Ishikawa (cell line): ENCODE data around the gene EFHC2.

ENCODE experiments used
- CEBPB ChIP-seq: IDR thresholded peaks from 2 replicates; pipeline ENCODE4 v1.6.1; 2012
- CREB1 ChIP-seq: IDR thresholded peaks from 2 replicates; pipeline ENCODE4 v1.6.1; 2012; ENCODE audit warnings: low read depth
- EP300 ChIP-seq: IDR thresholded peaks from 2 replicates; pipeline ENCODE4 v1.6.1; 2012; ENCODE audit warnings: borderline replicate concordance
- FOXM1 ChIP-seq: IDR thresholded peaks from 2 replicates; pipeline ENCODE4 v1.6.1; 2012; ENCODE audit warnings: low read depth, borderline replicate concordance
- NFIC ChIP-seq: IDR thresholded peaks from 2 replicates; pipeline ENCODE4 v1.6.1; 2012
- RAD21 ChIP-seq: IDR thresholded peaks from 2 replicates; pipeline ENCODE4 v1.6.1; 2012; ENCODE audit warnings: low read depth
- TAF1 ChIP-seq: IDR thresholded peaks from 2 replicates; pipeline ENCODE4 v1.6.1; 2012; ENCODE audit warnings: low read depth, mild to moderate bottlenecking
- TCF12 ChIP-seq: IDR thresholded peaks from 2 replicates; pipeline ENCODE4 v1.6.1; 2012; ENCODE audit warnings: low read depth
- TEAD4 ChIP-seq: IDR thresholded peaks from 2 replicates; pipeline ENCODE4 v1.6.1; 2012
- YY1 ChIP-seq: IDR thresholded peaks from 2 replicates; pipeline ENCODE4 v1.6.1; 2012; ENCODE audit warnings: low read depth
- TF ChIP-seq, protein P1 (sequence below): IDR thresholded peaks from 2 replicates; pipeline ENCODE4 v1.6.1; 2012; ENCODE audit warnings: low read depth, mild to moderate bottlenecking
- TF ChIP-seq, protein P2 (sequence below): IDR thresholded peaks from 2 replicates; pipeline ENCODE4 v1.6.1; 2012
- TF ChIP-seq, protein P3 (sequence below): IDR thresholded peaks from 2 replicates; pipeline ENCODE4 v1.6.1; 2012

DNA sequence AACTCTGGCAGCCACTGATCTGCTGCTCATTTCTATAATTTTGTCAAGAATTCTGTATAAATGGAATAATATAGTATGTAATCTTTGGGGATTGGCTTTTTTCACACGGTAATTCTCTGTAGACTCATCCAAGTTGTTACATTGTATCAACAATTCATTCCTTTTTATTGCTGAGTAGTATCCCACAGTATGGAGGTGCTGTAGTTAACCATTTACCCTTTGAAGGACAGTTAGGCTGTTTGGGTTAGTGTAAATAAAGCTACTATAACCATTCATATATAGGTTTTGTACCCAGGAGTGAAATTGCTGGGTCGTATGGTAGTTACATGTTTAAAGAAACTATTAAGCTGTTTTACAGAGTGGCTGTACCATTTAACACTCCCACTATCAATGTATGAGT lies 213.3 kb downstream of the EFHC2 start:
- no peak for TF ChIP-seq YY1
- TF ChIP-seq, protein P1, sequence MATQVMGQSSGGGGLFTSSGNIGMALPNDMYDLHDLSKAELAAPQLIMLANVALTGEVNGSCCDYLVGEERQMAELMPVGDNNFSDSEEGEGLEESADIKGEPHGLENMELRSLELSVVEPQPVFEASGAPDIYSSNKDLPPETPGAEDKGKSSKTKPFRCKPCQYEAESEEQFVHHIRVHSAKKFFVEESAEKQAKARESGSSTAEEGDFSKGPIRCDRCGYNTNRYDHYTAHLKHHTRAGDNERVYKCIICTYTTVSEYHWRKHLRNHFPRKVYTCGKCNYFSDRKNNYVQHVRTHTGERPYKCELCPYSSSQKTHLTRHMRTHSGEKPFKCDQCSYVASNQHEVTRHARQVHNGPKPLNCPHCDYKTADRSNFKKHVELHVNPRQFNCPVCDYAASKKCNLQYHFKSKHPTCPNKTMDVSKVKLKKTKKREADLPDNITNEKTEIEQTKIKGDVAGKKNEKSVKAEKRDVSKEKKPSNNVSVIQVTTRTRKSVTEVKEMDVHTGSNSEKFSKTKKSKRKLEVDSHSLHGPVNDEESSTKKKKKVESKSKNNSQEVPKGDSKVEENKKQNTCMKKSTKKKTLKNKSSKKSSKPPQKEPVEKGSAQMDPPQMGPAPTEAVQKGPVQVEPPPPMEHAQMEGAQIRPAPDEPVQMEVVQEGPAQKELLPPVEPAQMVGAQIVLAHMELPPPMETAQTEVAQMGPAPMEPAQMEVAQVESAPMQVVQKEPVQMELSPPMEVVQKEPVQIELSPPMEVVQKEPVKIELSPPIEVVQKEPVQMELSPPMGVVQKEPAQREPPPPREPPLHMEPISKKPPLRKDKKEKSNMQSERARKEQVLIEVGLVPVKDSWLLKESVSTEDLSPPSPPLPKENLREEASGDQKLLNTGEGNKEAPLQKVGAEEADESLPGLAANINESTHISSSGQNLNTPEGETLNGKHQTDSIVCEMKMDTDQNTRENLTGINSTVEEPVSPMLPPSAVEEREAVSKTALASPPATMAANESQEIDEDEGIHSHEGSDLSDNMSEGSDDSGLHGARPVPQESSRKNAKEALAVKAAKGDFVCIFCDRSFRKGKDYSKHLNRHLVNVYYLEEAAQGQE: no peak
- TF ChIP-seq, protein P2, sequence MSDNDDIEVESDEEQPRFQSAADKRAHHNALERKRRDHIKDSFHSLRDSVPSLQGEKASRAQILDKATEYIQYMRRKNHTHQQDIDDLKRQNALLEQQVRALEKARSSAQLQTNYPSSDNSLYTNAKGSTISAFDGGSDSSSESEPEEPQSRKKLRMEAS: no peak
- no peak for TF ChIP-seq CEBPB
- TF ChIP-seq RAD21: no peak
- TF ChIP-seq TAF1: no peak
- TF ChIP-seq TEAD4: no peak
- no peak for TF ChIP-seq EP300
- no peak for TF ChIP-seq NFIC
- TF ChIP-seq, protein P3, sequence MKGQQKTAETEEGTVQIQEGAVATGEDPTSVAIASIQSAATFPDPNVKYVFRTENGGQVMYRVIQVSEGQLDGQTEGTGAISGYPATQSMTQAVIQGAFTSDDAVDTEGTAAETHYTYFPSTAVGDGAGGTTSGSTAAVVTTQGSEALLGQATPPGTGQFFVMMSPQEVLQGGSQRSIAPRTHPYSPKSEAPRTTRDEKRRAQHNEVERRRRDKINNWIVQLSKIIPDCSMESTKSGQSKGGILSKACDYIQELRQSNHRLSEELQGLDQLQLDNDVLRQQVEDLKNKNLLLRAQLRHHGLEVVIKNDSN: no peak
- no peak for TF ChIP-seq TCF12
- TF ChIP-seq CREB1: no peak
- TF ChIP-seq FOXM1: no peak
